ENCODE measurements around the gene TWIST2.

DNA sequence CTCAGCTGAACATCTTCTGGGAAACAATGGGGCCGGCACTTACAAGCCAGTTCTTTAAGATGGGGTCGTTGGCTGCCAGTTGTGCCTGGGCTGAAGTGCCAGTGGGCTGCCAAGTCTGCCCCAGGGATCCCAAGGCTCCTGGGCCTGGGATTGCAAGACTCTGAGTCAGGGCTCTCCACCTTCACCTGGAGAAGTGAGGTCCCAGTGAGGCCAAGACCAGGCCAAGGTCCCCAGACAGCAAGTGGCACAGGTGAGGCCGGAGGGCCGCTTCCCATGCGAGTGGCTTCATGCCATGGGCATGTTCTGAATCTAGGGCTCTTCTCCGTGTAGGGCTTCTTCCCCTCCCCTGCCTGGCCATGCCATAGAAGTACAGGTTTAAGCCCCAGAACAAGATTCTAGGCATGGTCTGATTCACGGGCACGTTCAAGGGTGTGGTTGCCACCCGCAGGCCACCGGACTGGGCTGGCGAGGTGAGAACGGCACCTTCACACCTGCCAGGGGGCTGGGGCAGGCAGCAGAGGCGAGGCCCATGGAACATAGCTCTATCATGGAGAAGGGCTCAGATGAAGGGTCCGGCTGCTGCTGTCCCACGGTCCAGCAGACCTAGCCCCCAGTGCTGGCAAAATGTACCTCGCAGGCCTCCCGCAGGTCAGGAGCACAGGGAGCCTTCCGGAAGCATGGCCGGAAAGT is 36.4 kb downstream of the TWIST2 start:
- TF ChIP-seq, protein P1, sequence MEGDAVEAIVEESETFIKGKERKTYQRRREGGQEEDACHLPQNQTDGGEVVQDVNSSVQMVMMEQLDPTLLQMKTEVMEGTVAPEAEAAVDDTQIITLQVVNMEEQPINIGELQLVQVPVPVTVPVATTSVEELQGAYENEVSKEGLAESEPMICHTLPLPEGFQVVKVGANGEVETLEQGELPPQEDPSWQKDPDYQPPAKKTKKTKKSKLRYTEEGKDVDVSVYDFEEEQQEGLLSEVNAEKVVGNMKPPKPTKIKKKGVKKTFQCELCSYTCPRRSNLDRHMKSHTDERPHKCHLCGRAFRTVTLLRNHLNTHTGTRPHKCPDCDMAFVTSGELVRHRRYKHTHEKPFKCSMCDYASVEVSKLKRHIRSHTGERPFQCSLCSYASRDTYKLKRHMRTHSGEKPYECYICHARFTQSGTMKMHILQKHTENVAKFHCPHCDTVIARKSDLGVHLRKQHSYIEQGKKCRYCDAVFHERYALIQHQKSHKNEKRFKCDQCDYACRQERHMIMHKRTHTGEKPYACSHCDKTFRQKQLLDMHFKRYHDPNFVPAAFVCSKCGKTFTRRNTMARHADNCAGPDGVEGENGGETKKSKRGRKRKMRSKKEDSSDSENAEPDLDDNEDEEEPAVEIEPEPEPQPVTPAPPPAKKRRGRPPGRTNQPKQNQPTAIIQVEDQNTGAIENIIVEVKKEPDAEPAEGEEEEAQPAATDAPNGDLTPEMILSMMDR (conservative IDR thresholded peaks at IDR 0.05; ENCODE audit: low read length), result no peak
- no peak for TF ChIP-seq EZH2phosphoT487 (IDR thresholded peaks at IDR 0.05; ENCODE audit: borderline replicate concordance)

Measured in Loucy (cell line).